Astrocyte of the cerebellum (primary cell): ENCODE data around the gene TRIP12.

Source experiments
- DNase-seq: peaks from one replicate; pipeline ENCODE4 v3.0.0-alpha.2; 2011; ENCODE audit warnings: low read depth
- H3K4me3 ChIP-seq: 2 replicates; pipeline ENCODE4 v1.5.1; 2011; ENCODE audit warnings: mild to moderate bottlenecking, low read depth, low read length, moderate library complexity
- CTCF ChIP-seq: IDR thresholded peaks from 2 replicates; pipeline ENCODE4 v1.5.1; 2012; ENCODE audit warnings: low read length, low read depth, moderate library complexity, mild to moderate bottlenecking; ENCODE audit errors: missing control alignments
- in situ Hi-C: cut with HindIII; loops from 2 replicates; pipeline ENCODE4 v1.10.0; 2017; ENCODE audit warnings: low sequenced_read_pairs

TRIP12 gene

GRCh38 chr2:229896857-229897256, 25.0 kb downstream of the TRIP12 start:
- in situ Hi-C loops = no loop called here
- no peak overlapping the region for H3K4me3 ChIP-seq
- no peak for DNase-seq

DNA sequence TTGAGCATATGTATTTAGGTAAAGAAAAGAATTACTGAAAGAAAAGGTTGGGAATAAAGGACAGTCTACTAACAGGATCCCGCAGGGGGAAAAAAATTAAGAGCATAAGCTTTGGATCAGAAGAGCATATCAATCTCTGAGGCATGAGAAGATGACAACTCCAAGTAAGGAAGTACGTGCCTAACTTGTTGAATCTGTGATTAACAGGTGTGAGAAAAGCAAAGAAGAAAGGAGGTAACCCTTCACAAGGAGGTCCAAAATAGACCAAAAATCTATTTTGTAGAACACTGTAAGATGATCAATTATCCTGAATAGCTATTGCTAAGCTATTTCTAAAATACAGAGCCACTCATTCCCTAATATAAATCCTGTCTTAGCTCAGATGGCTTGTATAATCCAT, 32.8 kb downstream of the TRIP12 start:
- no peak overlapping the region for H3K4me3 ChIP-seq
- no peak for TF ChIP-seq CTCF
- in situ Hi-C loops = no loop called here
- no peak for DNase-seq

More at GRCh38 chr2:229896857-229897256, 25.0 kb downstream of the TRIP12 start:
- no peak for TF ChIP-seq CTCF

- TF ChIP-seq CTCF = no peak
- no peak for DNase-seq
- no peak overlapping the region for H3K4me3 ChIP-seq
- in situ Hi-C loops = no loop called here
Measured at GRCh38 chr2:229888031-229888430, 33.8 kb downstream of the TRIP12 start.

GRCh38 chr2:229887441-229887840, 34.4 kb downstream of the TRIP12 start:
- H3K4me3 ChIP-seq = no peak overlapping the region
- no peak for TF ChIP-seq CTCF
- no peak for DNase-seq
- in situ Hi-C loops = no loop called here

DNA sequence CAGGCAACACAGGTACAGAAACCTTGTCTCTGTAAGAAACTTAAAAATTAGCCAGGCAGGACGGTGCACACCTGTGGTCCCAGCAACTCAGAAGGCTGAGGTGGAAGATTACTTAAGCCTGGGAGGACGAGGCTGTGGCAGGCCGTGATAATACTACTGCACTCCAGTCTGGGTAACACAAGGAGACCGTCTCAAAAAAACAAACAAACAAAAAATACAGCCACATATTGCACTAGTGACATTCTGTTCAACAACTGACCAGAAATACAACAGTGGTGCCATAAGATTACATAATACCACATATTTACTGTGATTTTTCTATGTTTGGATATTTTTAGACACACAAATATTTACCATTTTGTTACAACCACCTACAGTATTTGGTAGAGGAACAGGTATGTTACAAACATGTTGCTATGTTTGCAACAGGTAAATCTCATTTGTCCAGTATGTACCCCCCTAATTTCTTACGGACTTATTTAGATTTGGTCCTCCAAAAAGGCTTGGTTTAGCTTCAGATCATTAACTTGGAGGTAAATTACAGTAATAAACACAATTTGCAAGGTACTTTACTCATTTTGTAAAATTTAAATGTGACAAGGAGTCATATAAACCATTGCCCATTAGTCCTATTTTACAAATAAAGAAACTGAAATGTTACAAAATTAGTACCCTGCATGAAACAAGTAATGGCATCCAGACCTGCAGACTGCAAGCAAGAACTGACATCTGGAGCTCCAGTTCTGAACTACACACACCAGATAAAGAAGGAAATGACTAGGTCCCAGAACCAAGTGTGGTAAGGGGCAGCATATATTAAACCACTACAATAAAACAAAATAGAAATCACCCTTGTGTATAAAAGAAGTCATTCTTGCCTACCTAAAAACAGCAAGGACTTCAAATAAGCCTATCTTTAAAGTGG, 36.8 kb downstream of the TRIP12 start:
- TF ChIP-seq CTCF = no peak
- in situ Hi-C loops = no loop called here
- H3K4me3 ChIP-seq = no peak overlapping the region
- DNase-seq = no peak

DNA sequence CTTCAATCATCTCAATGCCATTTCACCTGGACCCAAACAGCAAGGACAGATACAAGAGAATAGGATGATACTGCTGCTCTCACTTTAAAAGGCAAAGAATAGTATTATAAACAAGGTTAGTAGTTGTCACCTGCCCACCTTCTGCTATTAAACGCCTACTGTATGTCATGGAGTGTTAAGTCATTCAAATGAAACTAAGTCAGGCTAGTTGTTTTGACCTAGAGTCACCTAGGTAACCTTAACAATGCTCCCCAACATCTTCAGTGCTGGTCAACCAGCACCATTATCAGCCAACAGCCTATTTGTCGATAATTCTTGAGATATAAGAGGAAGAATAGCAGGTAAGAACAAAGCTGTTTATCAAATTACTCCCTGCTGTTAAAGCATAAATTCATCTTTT, 39.2 kb downstream of the TRIP12 start:
- DNase-seq = no peak
- TF ChIP-seq CTCF = no peak
- H3K4me3 ChIP-seq = no peak overlapping the region
- in situ Hi-C loops = no loop called here
